Liver (tissue), 9 donors: ENCODE data around the gene ZNF311. TPM values are rescaled to one million over a fixed set of nuclear protein-coding genes. Genes with fewer than 3 reads are reported as not detected.

Source experiments
- DNase-seq: peaks from one replicate; pipeline ENCODE4 v3.0.0-alpha.2; 2017; ENCODE audit warnings: low spot score
- H3K27ac ChIP-seq, 2 donors: one replicate each; pipeline ENCODE4 v1.7.0; 2013; ENCODE audit warnings: inconsistent platforms in 2 of 2, low read length in 2 of 2, control low read depth in 1 of 2, low read depth in 1 of 2, mild to moderate bottlenecking in 1 of 2
- H3K27me3 ChIP-seq, 4 donors: one replicate each; pipeline versions ENCODE4 v1.6.1 to v1.7.0; 2013; ENCODE audit warnings: low read length in 3 of 4, inconsistent platforms in 1 of 4, mild to moderate bottlenecking in 1 of 4, moderate library complexity in 1 of 4; ENCODE audit not compliant: control insufficient read depth in 4 of 4, insufficient read depth in 4 of 4
- H3K36me3 ChIP-seq, 4 donors: one replicate each; pipeline versions ENCODE4 v1.6.1 to v1.7.0; 2013; ENCODE audit warnings: low read length in 3 of 4, mild to moderate bottlenecking in 3 of 4, low read depth in 1 of 4, moderate library complexity in 1 of 4; ENCODE audit not compliant: control insufficient read depth in 4 of 4, insufficient read depth in 3 of 4
- H3K4me1 ChIP-seq, 4 donors: one replicate each; pipeline versions ENCODE4 v1.6.1 to v1.7.0; 2013; ENCODE audit warnings: low read length in 3 of 4, mild to moderate bottlenecking in 3 of 4, moderate library complexity in 1 of 4; ENCODE audit not compliant: control insufficient read depth in 4 of 4, insufficient read depth in 4 of 4
- H3K4me3 ChIP-seq, 3 donors: one replicate each; pipeline versions ENCODE4 v1.6.1 to v1.7.0; 2013; ENCODE audit warnings: low read length in 3 of 3, control low read depth in 1 of 3, low read depth in 1 of 3, mild to moderate bottlenecking in 1 of 3
- H3K9ac ChIP-seq, 2 donors: one replicate each; pipeline ENCODE4 v1.7.0; 2013; ENCODE audit warnings: low read length in 2 of 2, mild to moderate bottlenecking in 2 of 2, moderate library complexity in 2 of 2, control low read depth in 1 of 2, low read depth in 1 of 2
- H3K9me3 ChIP-seq, 4 donors: one replicate each; pipeline versions ENCODE4 v1.6.1 to v1.7.0; 2013; ENCODE audit warnings: low read length in 3 of 4; ENCODE audit not compliant: control insufficient read depth in 4 of 4
- ATF3 ChIP-seq: IDR thresholded peaks from 2 replicates; pipeline ENCODE4 v1.6.1; 2016; ENCODE audit warnings: antibody characterized with exemption
- CTCF ChIP-seq: fragments of 150-350 bp; IDR thresholded peaks from 2 replicates; pipeline ENCODE4 v1.5.1; 2017; ENCODE audit warnings: improper control_type of control experiment, low read depth, low read length; ENCODE audit not compliant: missing input control
- EGR1 ChIP-seq, 2 donors: IDR thresholded peaks; 2 replicates each; pipeline ENCODE4 v1.6.1; 2016 to 2018; ENCODE audit warnings: antibody characterized with exemption in 2 of 2, low read depth in 2 of 2
- FOXA1 ChIP-seq: IDR thresholded peaks from 2 replicates; pipeline ENCODE4 v1.6.1; 2016; ENCODE audit warnings: antibody characterized with exemption
- FOXA2 ChIP-seq: IDR thresholded peaks from 2 replicates; pipeline ENCODE4 v1.6.1; 2016; ENCODE audit warnings: antibody characterized with exemption
- GABPA ChIP-seq, 2 donors: IDR thresholded peaks in 1 of 2; conservative IDR thresholded peaks in 1 of 2; 2 replicates each; pipeline ENCODE4 v1.6.1; 2016; ENCODE audit warnings: antibody characterized with exemption in 2 of 2, mild to moderate bottlenecking in 1 of 2, moderate library complexity in 1 of 2
- HNF4A ChIP-seq, 2 donors: conservative IDR thresholded peaks; 2 replicates each; pipeline ENCODE4 v1.6.1; 2016; ENCODE audit warnings: antibody characterized with exemption in 2 of 2, mild to moderate bottlenecking in 2 of 2
- HNF4G ChIP-seq: IDR thresholded peaks from 2 replicates; pipeline ENCODE4 v1.6.1; 2016; ENCODE audit warnings: antibody characterized with exemption
- JUND ChIP-seq, 2 donors: IDR thresholded peaks; 2 replicates each; pipeline ENCODE4 v1.6.1; 2016; ENCODE audit warnings: antibody characterized with exemption in 2 of 2
- MAX ChIP-seq: IDR thresholded peaks from 2 replicates; pipeline ENCODE4 v1.6.1; 2016; ENCODE audit warnings: antibody characterized with exemption
- NR2F2 ChIP-seq: IDR thresholded peaks from 2 replicates; pipeline ENCODE4 v1.6.1; 2016; ENCODE audit warnings: antibody characterized with exemption
- RAD21 ChIP-seq, 2 donors: IDR thresholded peaks; 2 replicates each; pipeline ENCODE4 v1.6.1; 2016; ENCODE audit warnings: antibody characterized with exemption in 2 of 2, mild to moderate bottlenecking in 2 of 2
- REST ChIP-seq: IDR thresholded peaks from 2 replicates; pipeline ENCODE4 v1.6.1; 2016; ENCODE audit warnings: antibody characterized with exemption, mild to moderate bottlenecking
- RXRA ChIP-seq, 2 donors: IDR thresholded peaks; 2 replicates each; pipeline ENCODE4 v1.6.1; 2017 to 2018; ENCODE audit warnings: antibody characterized with exemption in 2 of 2, mild to moderate bottlenecking in 1 of 2
- SP1 ChIP-seq: IDR thresholded peaks from 2 replicates; pipeline ENCODE4 v1.6.1; 2018; ENCODE audit warnings: antibody characterized with exemption, mild to moderate bottlenecking
- TAF1 ChIP-seq: conservative IDR thresholded peaks from 2 replicates; pipeline ENCODE4 v1.6.1; 2016; ENCODE audit warnings: antibody characterized with exemption, mild to moderate bottlenecking
- YY1 ChIP-seq: IDR thresholded peaks from 2 replicates; pipeline ENCODE4 v1.6.1; 2016; ENCODE audit warnings: antibody characterized with exemption, mild to moderate bottlenecking
- ZBTB33 ChIP-seq: IDR thresholded peaks from 2 replicates; pipeline ENCODE4 v1.6.1; 2016; ENCODE audit warnings: antibody characterized with exemption
- WGBS: extraction: QIAGEN DNeasy Blood & Tissue Kit; methylation state at CpG from one replicate; pipeline ENCODE4 v1.1.7; 2013; 5-methylcytosine and 5-hydroxymethylcytosine counted together
- polyA plus RNA-seq, 2 donors: library from polyadenylated mRNA; stranded (reverse) in 1 of 2; unstranded in 1 of 2; fragments of 200-250 nt in 1 of 2; fragments of >200 nt in 1 of 2; fragmentation: Nextera tagmentation in 1 of 2; extraction: Ambion mirVana in 1 of 2; gene quantifications; one replicate each; pipeline versions ENCODE4 v1.2.1 to v1.2.3, GENCODE V29; 2013 to 2015
- total RNA-seq, 2 donors: library from RNA; depleted of rRNA; stranded (reverse); fragments of >200 nt; gene quantifications; one replicate each; pipeline ENCODE4 v1.2.3, GENCODE V29; 2014
- donor health status: healthy.
- donor health status: healthy.
- donor health status: healthy.
- donor health status: healthy.
- donor health status: healthy.

ZNF311 gene
- total and polyA plus RNA-seq, 4 donors: 0.19 to 1.1 (median 0.36) TPM

GRCh38 chr6:29045075-29045474 is 40.0 kb upstream of the ZNF311 start, which contains the start of gene OR2W1:
TSS of gene OR2W1 (minus strand) at chr6:29045175. CDS start at chr6:29045175, 0 bp downstream.
- 65% methylated on average over 1 of the region's 1 CpG for WGBS
- TF ChIP-seq REST (no peak), HNF4G (no peak), EGR1 (IDR thresholded peaks at IDR 0.05; ENCODE audit: low read depth in 2 of 2) (no peak), RXRA (IDR thresholded peaks at IDR 0.05) (no peak), JUND (IDR thresholded peaks at IDR 0.05) (no peak), MAX (no peak), CTCF (no peak), ZBTB33 (no peak), SP1 (no peak), YY1 (no peak), FOXA2 (no peak), ATF3 (no peak), HNF4A (conservative IDR thresholded peaks at IDR 0.05) (no peak), RAD21 (IDR thresholded peaks at IDR 0.05) (no peak), NR2F2 (no peak), TAF1 (no peak), GABPA (IDR thresholded peaks at IDR 0.05 in 1 of 2, conservative IDR thresholded peaks at IDR 0.05 in 1 of 2) (no peak), FOXA1 (no peak)

More at GRCh38 chr6:29045075-29045474, 40.0 kb upstream of the ZNF311 start, which contains the start of gene OR2W1:
- Histone ChIP-seq H3K4me1 (no peaks in the 10 kb centered on the region), H3K27ac (no peak within 1 kb of the TSS), H3K4me3 (no peak within 1 kb of the TSS), H3K9me3 (peaks cover 0 to 7% (median 0%) of the 10 kb centered on the region in 4 donors), H3K9ac (no peak within 1 kb of the TSS), H3K27me3 (peaks cover 0 to 11% (median 2%) of the 10 kb centered on the region in 4 donors), H3K36me3 (no peaks in the 10 kb centered on the region)
- no peak for DNase-seq
